Skeletal muscle tissue (tissue), 4 donors: ENCODE results near the gene OXGR1. TPM values are rescaled to one million over a fixed set of nuclear protein-coding genes. Genes with fewer than 3 reads are reported as not detected.
"Not testable (repeated sequence)": the region's sequence is repeated elsewhere in the genome, so short reads cannot be mapped to it uniquely, and the experiment has no call there.

ENCODE experiments used
- H3K27ac ChIP-seq: one replicate; pipeline ENCODE4 v1.7.0; 2013; ENCODE audit warnings: mild to moderate bottlenecking, low read depth, low read length, inconsistent platforms
- H3K27me3 ChIP-seq, 3 donors: one replicate each; pipeline ENCODE4 v1.7.0; 2013; ENCODE audit warnings: low read length in 3 of 3; ENCODE audit not compliant: control insufficient read depth in 3 of 3, insufficient read depth in 3 of 3
- H3K36me3 ChIP-seq, 3 donors: one replicate each; pipeline ENCODE4 v1.7.0; 2013; ENCODE audit warnings: low read length in 3 of 3; ENCODE audit not compliant: control insufficient read depth in 3 of 3, insufficient read depth in 3 of 3
- H3K4me1 ChIP-seq, 3 donors: one replicate each; pipeline ENCODE4 v1.7.0; 2013; ENCODE audit warnings: low read length in 3 of 3, mild to moderate bottlenecking in 3 of 3; ENCODE audit not compliant: control insufficient read depth in 3 of 3, insufficient read depth in 3 of 3
- H3K4me3 ChIP-seq, 3 donors: one replicate each; pipeline ENCODE4 v1.7.0; 2013; ENCODE audit warnings: low read length in 3 of 3
- H3K9ac ChIP-seq, 3 donors: one replicate each; pipeline ENCODE4 v1.7.0; 2013; ENCODE audit warnings: low read length in 3 of 3, mild to moderate bottlenecking in 3 of 3, moderate library complexity in 2 of 3, low read depth in 1 of 3
- H3K9me3 ChIP-seq, 3 donors: one replicate each; pipeline ENCODE4 v1.7.0; 2013; ENCODE audit warnings: low read length in 3 of 3; ENCODE audit not compliant: control insufficient read depth in 3 of 3
- total RNA-seq: library from RNA; depleted of rRNA; stranded (reverse); fragments of >200 nt; gene quantifications from one replicate; pipeline ENCODE4 v1.2.3, GENCODE V29; 2014
- donor health status: Osteomylitis.

The OXGR1 gene
- under 0.01 TPM for total RNA-seq

DNA sequence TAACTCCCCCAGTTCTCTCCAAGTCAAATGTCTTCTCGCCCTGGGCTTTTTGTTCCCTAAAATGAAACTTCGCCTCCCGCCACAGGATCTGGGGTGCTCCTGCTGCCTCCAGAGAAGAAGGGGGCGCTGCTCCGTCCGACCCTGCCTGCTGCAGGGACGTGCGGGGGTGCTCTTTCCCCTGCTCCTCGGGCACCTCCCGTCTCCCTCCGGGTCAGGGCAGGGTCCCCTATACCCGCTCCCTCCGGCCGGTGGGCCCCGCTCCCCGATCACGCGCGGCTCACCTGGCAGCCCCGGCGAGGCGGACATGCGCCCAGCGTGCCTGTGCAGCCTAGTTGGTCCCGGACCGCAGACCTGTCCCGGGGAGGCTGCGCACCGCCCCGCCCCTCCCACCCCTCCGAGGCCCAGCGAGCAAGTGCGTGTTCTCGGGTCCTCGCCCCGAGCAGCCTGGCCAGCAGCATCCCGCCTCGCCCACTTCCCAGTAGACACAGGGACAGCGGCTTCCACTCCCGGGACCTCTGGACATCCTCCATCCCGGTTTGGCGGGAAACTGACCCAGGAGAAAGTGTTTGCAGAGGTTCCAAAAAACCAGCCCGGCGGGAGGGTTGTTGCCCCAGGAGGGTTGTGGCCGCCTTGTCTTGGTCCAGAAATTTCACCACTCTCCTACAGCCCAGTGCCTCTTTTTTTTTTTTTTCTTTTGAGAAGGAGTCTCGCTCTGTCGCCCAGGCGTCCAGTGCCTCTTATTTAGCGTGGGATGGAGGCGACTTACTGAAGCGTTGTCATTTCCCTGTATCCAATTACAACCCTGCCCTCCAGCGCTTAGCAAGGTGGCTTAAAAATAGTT, at the start of gene OXGR1:
Gene OXGR1, minus strand, starts transcription at position 460 of the 841 bp plus-strand sequence. CDS start 6,717 bp downstream, outside the sequence.
- H3K4me3 ChIP-seq, result peak within 1 kb of the TSS; percentile 57 to 59 (median 59)
- no peak within 1 kb of the TSS for H3K27ac ChIP-seq
- no peaks in the 10 kb centered on the region for H3K9me3 ChIP-seq
- peaks cover 0 to 7% (median 5%) of the 10 kb centered on the region in 3 donors for H3K4me1 ChIP-seq
- H3K36me3 ChIP-seq, result no peaks in the 10 kb centered on the region
- peaks cover 5 to 19% (median 18%) of the 10 kb centered on the region in 3 donors for H3K27me3 ChIP-seq
- peak within 1 kb of the TSS in 1 of 3 donors; percentile 17 for H3K9ac ChIP-seq

DNA sequence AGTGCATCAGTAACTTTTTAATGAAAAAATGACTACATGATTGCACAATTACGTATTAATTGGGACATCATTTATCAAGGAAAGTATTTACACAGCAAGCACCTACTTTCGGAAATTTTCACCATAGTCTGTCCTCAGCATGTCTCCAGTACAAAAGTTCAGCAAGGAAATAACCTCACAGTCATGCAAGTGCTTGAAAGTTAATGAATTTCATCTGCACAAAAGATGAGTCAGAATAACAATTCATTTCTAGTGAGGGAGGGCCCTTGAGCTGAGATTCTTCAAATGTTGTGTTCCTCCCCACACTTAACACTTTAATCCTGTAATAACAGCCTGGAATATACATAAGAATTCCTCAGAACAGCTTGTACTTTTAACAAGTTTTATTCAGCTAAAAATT, 49.0 kb upstream of the OXGR1 start:
- no peaks in the 10 kb centered on the region for H3K36me3 ChIP-seq
- H3K4me1 ChIP-seq, result no peaks in the 10 kb centered on the region
- H3K27ac ChIP-seq, result no peak overlapping the region
- no peak overlapping the region for H3K4me3 ChIP-seq
- H3K27me3 ChIP-seq, result no peaks in the 10 kb centered on the region
- H3K9me3 ChIP-seq, result no peaks in the 10 kb centered on the region
- no peak overlapping the region for H3K9ac ChIP-seq

DNA sequence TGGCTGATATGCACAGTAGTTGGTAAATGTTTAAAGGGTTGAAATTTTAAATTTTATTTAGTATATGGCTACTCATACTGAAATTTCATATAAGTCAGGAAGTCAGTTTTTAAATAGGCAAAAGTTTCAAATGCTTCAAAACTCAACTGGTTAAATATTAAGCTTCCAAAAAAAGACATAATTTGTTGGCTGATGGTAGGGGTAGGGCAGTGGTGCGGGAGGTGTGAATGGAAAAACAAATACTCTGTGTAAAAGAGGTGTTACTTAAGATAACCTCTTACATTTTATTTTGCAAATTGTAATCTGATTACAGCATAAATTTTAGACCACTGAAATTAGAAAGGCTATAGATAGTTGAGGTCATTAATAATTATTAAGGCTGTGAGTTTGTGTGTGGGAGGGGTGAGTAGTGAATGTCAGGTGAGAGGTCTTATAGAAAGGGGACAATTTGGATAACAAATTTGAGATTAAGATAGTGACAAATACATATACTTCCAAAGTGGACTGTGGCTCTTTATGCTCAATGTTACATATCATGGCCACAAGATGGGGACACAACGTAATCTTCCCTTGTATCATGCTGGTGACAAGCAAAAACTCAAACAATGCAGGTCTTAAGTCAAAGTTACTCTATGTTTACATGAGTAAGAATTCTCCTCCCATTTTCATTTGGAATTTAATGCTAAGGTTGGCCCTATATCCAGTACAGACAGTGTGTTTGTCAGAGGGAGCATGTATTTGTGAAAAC, 36.6 kb upstream of the OXGR1 start:
- Histone ChIP-seq H3K9me3 (no peaks in the 10 kb centered on the region), H3K4me3 (no peak overlapping the region), H3K4me1 (no peaks in the 10 kb centered on the region), H3K36me3 (no peaks in the 10 kb centered on the region), H3K27ac (no peak overlapping the region), H3K27me3 (no peaks in the 10 kb centered on the region), H3K9ac (no peak overlapping the region)

DNA sequence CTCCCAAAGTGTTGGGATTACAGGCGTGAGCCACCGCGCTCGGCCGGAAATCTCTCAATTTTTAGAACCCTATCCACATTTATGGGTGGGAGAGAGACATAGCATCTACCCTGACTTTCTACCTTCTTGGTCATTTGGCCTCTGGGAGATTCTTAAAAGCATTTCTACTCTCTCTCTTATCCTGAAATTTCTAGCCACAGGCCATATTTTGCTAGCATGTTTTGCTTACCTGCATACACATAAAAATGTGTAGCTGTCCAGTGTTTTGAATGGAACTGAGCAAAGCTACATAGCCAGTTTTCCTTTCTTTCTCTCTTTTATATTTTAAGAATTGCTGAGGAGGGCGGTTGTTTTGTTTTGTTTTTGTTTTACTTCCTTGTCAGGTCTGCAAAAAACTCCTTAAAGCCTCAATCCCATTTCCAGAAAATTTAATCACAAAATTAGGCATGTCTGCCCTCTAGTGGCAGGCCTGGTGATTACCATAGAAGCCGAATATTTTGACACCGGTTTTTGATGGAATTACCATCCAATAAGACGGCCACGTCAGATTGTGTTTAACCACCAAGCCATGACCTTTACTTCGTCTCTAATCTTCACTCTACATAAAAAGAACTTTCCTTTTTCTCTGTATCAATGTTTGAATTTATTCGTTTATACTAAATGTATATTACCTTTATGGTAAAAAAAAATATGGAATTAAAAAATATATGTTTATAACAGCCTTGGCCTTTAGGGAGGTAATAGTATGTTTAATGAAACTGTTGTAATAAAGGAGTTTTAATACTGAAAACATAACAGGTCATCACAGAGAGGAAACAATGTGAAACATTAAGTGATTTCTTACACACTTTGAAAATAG, 34.4 kb upstream of the OXGR1 start:
- Histone ChIP-seq H3K27ac (no peak overlapping the region), H3K9me3 (no peaks in the 10 kb centered on the region), H3K4me3 (no peak overlapping the region), H3K9ac (no peak overlapping the region), H3K27me3 (no peaks in the 10 kb centered on the region), H3K36me3 (no peaks in the 10 kb centered on the region), H3K4me1 (no peaks in the 10 kb centered on the region)

DNA sequence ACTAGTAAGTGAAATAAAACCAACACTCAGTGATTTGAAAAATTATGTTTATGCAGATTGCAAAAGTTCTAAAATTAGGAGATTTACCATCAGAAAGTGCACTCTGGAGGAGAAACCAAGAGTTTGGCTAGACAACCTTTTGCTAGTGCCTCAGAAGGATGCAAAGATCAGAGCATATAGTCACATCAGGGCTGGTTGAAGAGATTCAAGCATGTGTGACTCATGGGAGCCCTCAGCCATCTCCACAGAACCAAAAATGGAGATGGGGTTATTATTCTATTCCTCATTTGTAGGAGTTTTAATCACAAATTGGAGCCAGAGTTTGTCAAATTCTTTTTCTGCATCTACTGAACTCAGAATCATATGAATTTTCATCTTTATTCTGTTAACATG, 32.9 kb upstream of the OXGR1 start:
- Histone ChIP-seq H3K9me3 (no peaks in the 10 kb centered on the region), H3K27ac (peak overlapping the region; percentile 40), H3K9ac (no peak overlapping the region), H3K27me3 (no peaks in the 10 kb centered on the region), H3K4me1 (no peaks in the 10 kb centered on the region), H3K4me3 (no peak overlapping the region), H3K36me3 (no peaks in the 10 kb centered on the region)

DNA sequence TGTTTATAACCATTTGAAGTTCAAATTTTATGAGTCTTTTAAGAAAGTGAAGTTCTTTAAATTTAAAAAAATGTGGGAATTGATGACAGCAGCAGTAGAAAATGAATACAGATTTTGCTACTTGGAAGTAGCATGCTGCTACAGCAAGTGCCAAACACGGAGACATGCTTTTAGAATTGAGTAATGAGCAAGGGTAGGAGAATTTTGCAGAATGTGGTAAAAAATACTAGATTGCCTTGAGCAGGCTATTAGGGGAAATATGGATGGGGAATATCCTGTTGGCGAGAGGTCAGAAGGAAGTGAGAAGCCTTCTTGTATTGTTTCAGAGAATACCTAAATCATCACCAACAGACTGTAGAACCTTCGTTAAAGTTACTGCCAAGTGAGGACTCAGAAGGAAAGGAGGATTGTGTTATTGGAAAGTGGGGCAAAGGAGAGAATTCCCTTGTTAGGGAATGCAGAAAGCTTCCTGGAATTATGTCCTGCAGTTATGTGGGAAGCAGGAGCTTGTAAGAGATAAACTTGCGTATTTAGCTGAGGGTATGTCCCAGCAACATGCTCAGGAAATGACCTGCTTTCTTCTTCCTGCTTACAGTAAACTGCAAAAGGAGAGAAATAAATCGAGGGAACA, 32.4 kb upstream of the OXGR1 start:
- H3K4me3 ChIP-seq, result no peak overlapping the region
- H3K9me3 ChIP-seq, result no peaks in the 10 kb centered on the region
- peak overlapping the region; percentile 40 for H3K27ac ChIP-seq
- H3K4me1 ChIP-seq, result no peaks in the 10 kb centered on the region
- H3K36me3 ChIP-seq, result no peaks in the 10 kb centered on the region
- H3K9ac ChIP-seq, result no peak overlapping the region
- H3K27me3 ChIP-seq, result no peaks in the 10 kb centered on the region

DNA sequence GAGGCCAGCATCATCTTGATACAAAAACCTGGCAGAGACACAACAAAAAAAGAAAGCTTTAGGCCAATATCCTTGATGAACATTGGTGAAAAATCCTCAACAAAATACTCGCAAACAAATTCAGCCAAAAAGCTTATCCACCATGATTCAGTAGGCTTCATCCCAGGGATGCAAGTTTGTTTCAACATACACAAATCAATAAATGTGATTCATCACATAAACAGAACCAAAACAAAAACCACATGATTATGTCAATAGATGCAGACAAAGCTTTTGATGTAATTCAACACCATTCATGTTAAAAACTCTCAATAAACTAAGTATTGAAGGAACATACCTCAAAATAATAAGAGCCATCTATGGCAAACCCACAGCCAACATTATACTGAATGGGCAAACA, 29.5 kb upstream of the OXGR1 start:
- not testable (repeated sequence) for H3K4me1 ChIP-seq, H3K9me3 ChIP-seq, H3K36me3 ChIP-seq, H3K27ac ChIP-seq, H3K9ac ChIP-seq, H3K4me3 ChIP-seq, H3K27me3 ChIP-seq

DNA sequence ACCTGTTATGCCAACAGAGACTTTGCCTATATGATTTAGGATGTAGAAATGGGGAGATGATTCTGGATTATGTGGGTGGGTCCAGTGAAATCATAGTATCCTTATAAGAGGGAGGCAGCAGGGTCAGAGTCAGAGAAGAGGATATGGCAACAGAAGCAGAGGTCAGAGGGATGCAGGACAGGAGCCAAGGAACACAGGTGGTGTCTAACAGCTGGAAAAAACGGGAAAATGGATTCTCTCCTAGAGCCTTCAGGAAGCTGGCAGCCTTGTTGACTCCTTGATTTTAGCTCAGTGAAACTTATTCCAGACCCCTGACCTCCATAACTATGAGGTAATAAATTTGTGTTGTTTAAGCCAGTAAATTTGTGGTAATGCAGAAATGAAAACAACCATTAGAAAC, 28.8 kb upstream of the OXGR1 start:
- H3K27me3 ChIP-seq, result no peaks in the 10 kb centered on the region

DNA sequence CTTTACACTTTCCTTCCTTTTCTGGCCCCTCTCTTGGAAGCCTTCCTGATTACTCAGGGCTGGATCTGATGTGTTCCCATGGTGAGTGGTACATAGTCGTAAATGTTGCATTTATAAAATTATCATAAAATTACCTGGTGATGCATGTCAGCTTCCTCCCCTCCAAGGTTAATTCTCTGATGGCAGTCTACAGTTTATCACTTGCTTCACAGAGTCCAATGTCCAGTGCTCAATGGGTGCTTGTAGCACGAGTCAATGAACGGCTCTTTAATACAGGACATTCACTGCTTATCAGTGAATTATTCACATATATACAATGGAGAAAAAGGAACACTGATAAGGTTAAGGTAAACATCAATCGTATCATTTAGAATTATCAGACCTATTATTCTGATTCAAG, 27.0 kb upstream of the OXGR1 start:
- Histone ChIP-seq H3K27ac (no peak overlapping the region), H3K4me1 (no peaks in the 10 kb centered on the region), H3K9ac (no peak overlapping the region), H3K4me3 (no peak overlapping the region), H3K36me3 (no peaks in the 10 kb centered on the region), H3K9me3 (no peaks in the 10 kb centered on the region), H3K27me3 (no peaks in the 10 kb centered on the region)

More for the DNA sequence above, 28.8 kb upstream of the OXGR1 start:
- Histone ChIP-seq H3K9me3 (no peaks in the 10 kb centered on the region), H3K9ac (no peak overlapping the region), H3K36me3 (no peaks in the 10 kb centered on the region), H3K4me3 (no peak overlapping the region), H3K4me1 (no peaks in the 10 kb centered on the region), H3K27ac (no peak overlapping the region)
